Measurements from ENCODE around the gene ZNF286A. TPM values are rescaled to one million over a fixed set of nuclear protein-coding genes. Genes with fewer than 3 reads are reported as not detected.

Gene ZNF286A
- 26.8 and 40.4 TPM in 2 replicates for total RNA-seq

DNA sequence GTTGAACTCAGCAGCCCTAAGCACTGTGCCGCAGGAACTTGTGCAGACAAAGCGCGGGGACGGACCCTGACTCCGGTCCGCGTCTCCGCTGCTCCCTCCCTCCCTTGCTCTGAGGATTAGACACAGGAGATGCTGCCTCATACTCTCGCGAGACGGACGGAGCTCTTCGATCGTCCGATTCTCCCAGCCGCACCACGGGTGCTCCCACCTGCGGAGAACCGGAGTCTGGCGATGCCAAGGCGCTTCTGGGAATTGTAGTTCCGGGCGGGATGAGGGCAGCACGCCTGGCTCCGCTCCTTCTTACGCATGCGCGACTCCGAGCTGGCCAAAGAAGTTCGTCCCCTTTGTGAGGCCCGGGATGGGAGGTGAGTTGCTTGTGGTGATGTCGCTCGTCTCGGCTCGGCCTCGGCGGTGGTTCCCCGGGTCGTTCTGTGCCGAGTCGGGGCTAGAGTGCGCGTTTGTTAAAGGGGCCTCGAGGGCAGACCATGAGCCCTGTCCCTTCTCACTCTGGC, at the start of gene ZNF286A:
TSS of gene ZNF286A (plus strand) at position 340 of the 512 bp plus-strand sequence. CDS start 578 bp downstream, outside the sequence.

DNA sequence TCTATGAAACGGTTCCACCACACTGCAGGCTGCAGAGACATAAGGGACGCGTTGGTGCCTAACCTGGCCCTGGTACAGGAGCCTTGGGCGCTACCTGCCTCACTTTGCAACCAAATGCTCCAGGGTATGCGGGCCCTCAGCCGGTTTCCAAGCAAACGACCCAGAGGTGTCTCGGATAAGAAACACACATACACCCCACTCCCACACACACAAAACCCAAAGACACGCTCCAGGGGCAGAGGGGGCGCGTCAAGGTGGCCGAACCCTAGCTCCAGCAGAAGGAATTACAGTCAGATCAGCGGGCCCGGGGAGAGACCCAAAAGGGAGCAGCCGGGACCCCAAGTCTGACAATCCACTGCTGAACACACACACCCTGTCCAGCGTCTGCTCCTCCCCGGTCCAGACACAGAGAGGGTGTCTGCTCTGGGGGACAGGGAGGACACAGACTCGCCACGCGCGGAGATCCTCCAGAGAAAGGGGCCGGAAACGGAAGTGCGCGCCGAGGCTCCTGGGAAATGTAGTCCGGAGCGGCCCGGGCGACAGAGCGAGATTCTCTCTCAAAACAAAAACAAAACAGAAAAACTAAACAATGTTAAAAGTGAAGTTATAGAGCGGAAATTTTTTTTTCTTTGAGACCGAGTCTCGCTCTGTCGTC, 15.6 kb upstream of the ZNF286A start, which contains the start of gene TRIM16:
TSS of gene TRIM16 (minus strand) at position 488 of the 655 bp plus-strand sequence. CDS start 32,702 bp downstream, outside the sequence.

DNA sequence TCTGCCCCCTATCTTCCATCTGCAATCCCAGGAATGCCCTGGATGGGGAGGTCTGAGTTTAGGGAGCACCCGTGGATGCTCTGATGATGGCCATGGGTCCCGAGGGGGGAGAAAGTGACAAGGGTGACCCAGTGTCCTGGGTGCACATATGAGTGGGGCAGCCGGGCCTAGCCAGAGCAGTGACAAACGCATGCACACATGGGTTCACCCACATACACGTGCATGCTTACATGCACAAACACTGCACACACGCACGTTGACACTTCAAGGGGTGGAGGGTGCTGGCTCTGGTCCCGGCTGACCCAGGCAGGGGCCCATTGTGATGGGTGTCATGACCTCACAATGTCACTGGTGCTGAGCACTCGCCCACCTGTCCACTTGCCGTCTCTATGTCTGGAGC, 32.3 kb downstream of the ZNF286A start, which contains the start of gene TBC1D26:
TSS of gene TBC1D26 (plus strand) at position 384 of the 400 bp plus-strand sequence. CDS start 3,066 bp downstream, outside the sequence.

Other genes with a start within 250 kb of the ZNF286A start
- gene CDRT4, start 232.1 kb upstream of the ZNF286A start, total RNA-seq: 0.12 and 3.0 TPM in 2 replicates
- 0.77 and 3.0 TPM in 2 replicates for gene TVP23C, start 136.3 kb upstream of the ZNF286A start, total RNA-seq
- not detected in 2 replicates for gene FBXW10B, start 80.0 kb upstream of the ZNF286A start, total RNA-seq
- 18.1 and 24.9 TPM in 2 replicates for gene TRIM16, start 15.4 kb upstream of the ZNF286A start, total RNA-seq
- gene TBC1D26, start 32.5 kb downstream of the ZNF286A start, total RNA-seq: not detected in 2 replicates
- 14.9 and 92.7 TPM in 2 replicates for gene ADORA2B, start 245.4 kb downstream of the ZNF286A start, total RNA-seq